MM.1S (cell line): ENCODE data around the gene DPH1.

Experiments
- DNase-seq: peaks from one replicate; pipeline ENCODE4 v3.0.0-alpha.2; 2015
- H2AFZ ChIP-seq: fragments of 300-600 bp; sonication (generic); 2 replicates; pipeline ENCODE4 v1.6.0; 2016; ENCODE audit warnings: antibody characterized with exemption, low read length
- H3F3A ChIP-seq: fragments of 300-600 bp; sonication (generic); 2 replicates; pipeline ENCODE4 v1.6.1; 2016; ENCODE audit warnings: mild to moderate bottlenecking, antibody characterized with exemption, low read length, moderate library complexity, mixed read lengths; ENCODE audit not compliant: insufficient read depth
- H3K27ac ChIP-seq: fragments of 300-600 bp; sonication (generic); 2 replicates; pipeline ENCODE4 v1.5.1; 2016; ENCODE audit warnings: mild to moderate bottlenecking, low read length
- H3K27me3 ChIP-seq: fragments of 300-600 bp; sonication (generic); replicated peaks from 2 replicates; pipeline ENCODE4 v1.6.0; 2016; ENCODE audit warnings: low read length; ENCODE audit not compliant: insufficient read depth
- H3K36me3 ChIP-seq: fragments of 300-600 bp; sonication (generic); replicated peaks from 2 replicates; pipeline ENCODE4 v1.6.1; 2016; ENCODE audit warnings: mild to moderate bottlenecking, low read length, mixed read lengths; ENCODE audit not compliant: insufficient read depth
- H3K4me1 ChIP-seq: fragments of 300-600 bp; sonication (generic); 2 replicates; pipeline ENCODE4 v1.6.1; 2016; ENCODE audit warnings: low read length, mixed read lengths
- H3K4me2 ChIP-seq: fragments of 300-600 bp; sonication (generic); 2 replicates; pipeline ENCODE4 v1.6.0; 2016; ENCODE audit warnings: low read depth, low read length
- H3K4me3 ChIP-seq: fragments of 300-600 bp; sonication (generic); 2 replicates; pipeline ENCODE4 v1.5.1; 2016; ENCODE audit warnings: low read length, mixed read lengths
- H3K79me2 ChIP-seq: fragments of 300-600 bp; sonication (generic); 2 replicates; pipeline ENCODE4 v1.6.1; 2016; ENCODE audit warnings: mixed run types, low read length, mixed read lengths
- H3K9ac ChIP-seq: fragments of 300-600 bp; sonication (generic); 2 replicates; pipeline ENCODE4 v1.6.1; 2016; ENCODE audit warnings: low read length, mixed read lengths
- H3K9me2 ChIP-seq: fragments of 300-600 bp; sonication (generic); replicated peaks from 2 replicates; pipeline ENCODE4 v1.6.1; 2016; ENCODE audit warnings: mild to moderate bottlenecking, low read length, mixed read lengths; ENCODE audit not compliant: insufficient read depth
- H3K9me3 ChIP-seq: fragments of 300-600 bp; sonication (generic); replicated peaks from 2 replicates; pipeline ENCODE4 v1.6.1; 2016; ENCODE audit warnings: mild to moderate bottlenecking, low read length, mixed read lengths; ENCODE audit not compliant: insufficient read depth
- H4K20me1 ChIP-seq: fragments of 300-600 bp; sonication (generic); 2 replicates; pipeline ENCODE4 v1.6.1; 2016; ENCODE audit warnings: mild to moderate bottlenecking, low read length, moderate library complexity, mixed read lengths; ENCODE audit not compliant: insufficient read depth
- EZH2 ChIP-seq: fragments of 300-600 bp; sonication (generic); optimal IDR thresholded peaks from 2 replicates; pipeline ENCODE3; 2017; ENCODE audit warnings: low read depth, mild to moderate bottlenecking, antibody characterized with exemption, low read length, mixed read lengths
- EZH2phosphoT487 ChIP-seq: fragments of 300-600 bp; sonication (generic); IDR thresholded peaks from 2 replicates; pipeline ENCODE4 v1.6.1; 2018; ENCODE audit warnings: antibody characterized with exemption, low read length
- TF ChIP-seq, protein P1 (sequence below): fragments of 300-600 bp; sonication (generic); IDR thresholded peaks from 2 replicates; pipeline ENCODE4 v1.5.1; 2016; ENCODE audit warnings: antibody characterized with exemption, low read length, mixed read lengths

DPH1 gene

DNA sequence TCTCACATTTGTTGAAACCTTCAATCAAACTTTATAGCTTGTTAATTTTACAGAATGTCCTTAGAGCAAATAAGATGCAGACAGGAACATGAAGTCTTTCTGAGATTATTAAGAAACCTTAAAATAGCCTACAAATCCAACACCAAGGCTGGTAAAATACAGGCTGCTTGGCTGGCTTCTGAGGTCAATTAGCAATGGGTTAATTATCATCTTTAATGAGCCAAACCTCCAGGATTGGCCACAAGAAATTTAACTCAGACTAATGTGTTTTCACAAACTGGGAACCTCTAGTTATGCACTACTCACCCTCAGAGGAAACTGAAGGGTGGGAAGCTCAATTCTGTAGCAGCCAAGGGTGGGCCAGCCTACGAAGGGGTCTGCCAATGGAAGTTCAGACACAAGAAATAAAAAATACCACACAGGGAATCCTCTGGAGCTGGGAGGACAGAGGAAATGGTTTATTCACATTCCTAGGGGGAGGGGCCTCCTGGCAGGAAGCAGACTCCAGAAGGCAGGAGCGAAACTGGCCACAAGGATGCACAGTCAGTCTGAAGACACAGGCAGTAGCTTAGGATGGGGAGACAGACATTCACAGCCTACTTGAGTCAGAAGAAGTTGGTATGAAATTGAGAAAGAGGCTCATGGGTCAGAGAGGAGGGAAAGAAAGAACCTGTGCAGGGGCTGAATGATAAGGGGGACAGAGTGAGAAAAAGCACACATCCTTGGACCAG, 61.0 kb downstream of the DPH1 start:
- peak overlapping the region; percentile 65; the same call in 1 of the 2 replicates for H3K4me2 ChIP-seq
- TF ChIP-seq, protein P1, sequence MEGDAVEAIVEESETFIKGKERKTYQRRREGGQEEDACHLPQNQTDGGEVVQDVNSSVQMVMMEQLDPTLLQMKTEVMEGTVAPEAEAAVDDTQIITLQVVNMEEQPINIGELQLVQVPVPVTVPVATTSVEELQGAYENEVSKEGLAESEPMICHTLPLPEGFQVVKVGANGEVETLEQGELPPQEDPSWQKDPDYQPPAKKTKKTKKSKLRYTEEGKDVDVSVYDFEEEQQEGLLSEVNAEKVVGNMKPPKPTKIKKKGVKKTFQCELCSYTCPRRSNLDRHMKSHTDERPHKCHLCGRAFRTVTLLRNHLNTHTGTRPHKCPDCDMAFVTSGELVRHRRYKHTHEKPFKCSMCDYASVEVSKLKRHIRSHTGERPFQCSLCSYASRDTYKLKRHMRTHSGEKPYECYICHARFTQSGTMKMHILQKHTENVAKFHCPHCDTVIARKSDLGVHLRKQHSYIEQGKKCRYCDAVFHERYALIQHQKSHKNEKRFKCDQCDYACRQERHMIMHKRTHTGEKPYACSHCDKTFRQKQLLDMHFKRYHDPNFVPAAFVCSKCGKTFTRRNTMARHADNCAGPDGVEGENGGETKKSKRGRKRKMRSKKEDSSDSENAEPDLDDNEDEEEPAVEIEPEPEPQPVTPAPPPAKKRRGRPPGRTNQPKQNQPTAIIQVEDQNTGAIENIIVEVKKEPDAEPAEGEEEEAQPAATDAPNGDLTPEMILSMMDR, result no peak
- TF ChIP-seq EZH2 (no peak), EZH2phosphoT487 (no peak)
- no peaks in the 10 kb centered on the region for H4K20me1 ChIP-seq
- no peaks in the 10 kb centered on the region for H3K36me3 ChIP-seq
- H2AFZ ChIP-seq, result no peak overlapping the region
- H3K27ac ChIP-seq, result peak overlapping the region; percentile 65; the same call in 1 of the 2 replicates
- no peaks in the 10 kb centered on the region for H3K27me3 ChIP-seq
- peak overlapping the region; percentile 38; the same call in 1 of the 2 replicates for H3K9ac ChIP-seq
- DNase-seq, result no peak
- H3K9me2 ChIP-seq, result no peaks in the 10 kb centered on the region
- peaks cover 25% of the 10 kb centered on the region for H3F3A ChIP-seq
- no peaks in the 10 kb centered on the region for H3K9me3 ChIP-seq
- peak overlapping the region; percentile 52; the same call in 1 of the 2 replicates for H3K4me3 ChIP-seq
- H3K4me1 ChIP-seq, result peaks cover 33% of the 10 kb centered on the region
- no peaks in the 10 kb centered on the region; the same call in 1 of the 2 replicates for H3K79me2 ChIP-seq

DNA sequence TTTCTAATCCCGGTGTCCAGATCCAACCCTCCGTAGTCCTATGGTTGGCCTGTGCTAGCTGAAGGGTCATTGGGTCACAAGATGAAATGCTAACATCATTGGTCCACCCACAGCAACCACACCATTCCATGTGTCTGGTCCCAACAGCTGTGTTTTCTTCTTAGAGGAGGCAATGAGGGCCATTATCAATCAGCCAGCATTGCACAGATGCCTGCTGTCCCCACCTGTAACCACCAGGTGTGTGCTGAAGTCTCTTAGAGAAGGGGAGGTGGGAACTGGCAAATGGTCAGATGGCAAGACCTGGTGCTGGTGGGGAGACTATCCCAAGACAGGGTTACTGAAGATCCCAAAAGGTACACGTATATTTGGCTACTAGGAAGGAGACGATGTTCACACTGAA, 62.3 kb downstream of the DPH1 start:
- Histone ChIP-seq H3K4me2 (no peak overlapping the region), H3K36me3 (no peaks in the 10 kb centered on the region), H3K9me3 (no peaks in the 10 kb centered on the region), H3K27ac (no peak overlapping the region), H3K79me2 (no peaks in the 10 kb centered on the region; the same call in 1 of the 2 replicates), H3K27me3 (no peaks in the 10 kb centered on the region), H3K4me1 (peaks cover 33% of the 10 kb centered on the region), H3F3A (peaks cover 25% of the 10 kb centered on the region), H2AFZ (no peak overlapping the region), H3K9ac (no peak overlapping the region), H3K4me3 (no peak overlapping the region), H4K20me1 (no peaks in the 10 kb centered on the region), H3K9me2 (no peaks in the 10 kb centered on the region)
- TF ChIP-seq EZH2phosphoT487, result no peak
- TF ChIP-seq EZH2, result no peak
- TF ChIP-seq, protein P1, result no peak
- DNase-seq, result no peak

DNA sequence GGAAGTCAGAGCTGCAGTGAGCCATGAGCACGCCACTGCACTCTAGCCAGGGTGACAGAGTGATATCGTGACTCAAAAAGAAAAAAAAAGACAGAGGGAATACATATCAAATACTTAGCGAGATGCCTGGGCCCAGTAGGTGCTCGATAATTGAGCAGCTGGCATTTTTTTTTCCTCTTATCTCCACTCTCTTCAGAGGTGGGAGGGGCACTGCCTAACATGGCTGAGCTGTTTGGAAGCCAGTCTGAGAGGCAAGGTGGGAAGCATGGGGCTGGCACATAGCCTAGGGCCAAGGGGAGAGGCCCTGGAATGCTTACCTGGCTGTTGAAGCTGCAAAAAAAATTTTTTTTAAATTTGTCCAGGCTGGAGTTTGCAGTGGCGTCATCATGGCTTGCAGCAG, 63.4 kb downstream of the DPH1 start:
- H3K27ac ChIP-seq, result no peak overlapping the region
- H3K9ac ChIP-seq, result no peak overlapping the region
- TF ChIP-seq, protein P1, result no peak
- no peak for TF ChIP-seq EZH2phosphoT487
- TF ChIP-seq EZH2, result no peak
- H3K4me1 ChIP-seq, result peaks cover 22% of the 10 kb centered on the region
- no peak for DNase-seq
- H3K4me2 ChIP-seq, result no peak overlapping the region
- H3K4me3 ChIP-seq, result no peak overlapping the region
- H3K36me3 ChIP-seq, result no peaks in the 10 kb centered on the region
- no peaks in the 10 kb centered on the region for H4K20me1 ChIP-seq
- H3K9me3 ChIP-seq, result no peaks in the 10 kb centered on the region
- no peaks in the 10 kb centered on the region; the same call in 1 of the 2 replicates for H3K79me2 ChIP-seq
- peaks cover 24% of the 10 kb centered on the region for H3F3A ChIP-seq
- H3K27me3 ChIP-seq, result no peaks in the 10 kb centered on the region
- no peaks in the 10 kb centered on the region for H3K9me2 ChIP-seq
- H2AFZ ChIP-seq, result no peak overlapping the region
